ENCODE results near the gene PTGER1.

Gene PTGER1

DNA sequence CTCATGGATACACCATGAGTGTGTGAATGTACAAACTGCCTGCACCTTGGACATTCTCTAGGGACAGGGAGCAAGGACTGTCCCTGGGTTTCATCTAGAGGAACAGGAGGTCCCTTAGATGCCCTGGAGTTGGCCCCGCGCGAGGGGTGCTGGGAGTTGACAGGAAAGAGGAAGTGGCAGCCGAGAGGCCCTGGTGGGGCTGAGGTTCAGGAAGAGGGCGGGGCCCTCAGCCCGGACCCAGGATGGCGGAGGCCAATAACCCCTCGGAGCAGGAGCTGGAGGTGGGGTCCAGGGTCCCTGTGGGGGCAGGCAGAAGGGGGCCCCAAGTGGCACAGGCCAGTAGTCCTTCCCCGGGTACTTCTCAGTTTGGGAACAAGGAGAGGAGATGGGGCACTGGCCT is 35.1 kb downstream of the PTGER1 start:
- DNase-seq = no peak

DNA sequence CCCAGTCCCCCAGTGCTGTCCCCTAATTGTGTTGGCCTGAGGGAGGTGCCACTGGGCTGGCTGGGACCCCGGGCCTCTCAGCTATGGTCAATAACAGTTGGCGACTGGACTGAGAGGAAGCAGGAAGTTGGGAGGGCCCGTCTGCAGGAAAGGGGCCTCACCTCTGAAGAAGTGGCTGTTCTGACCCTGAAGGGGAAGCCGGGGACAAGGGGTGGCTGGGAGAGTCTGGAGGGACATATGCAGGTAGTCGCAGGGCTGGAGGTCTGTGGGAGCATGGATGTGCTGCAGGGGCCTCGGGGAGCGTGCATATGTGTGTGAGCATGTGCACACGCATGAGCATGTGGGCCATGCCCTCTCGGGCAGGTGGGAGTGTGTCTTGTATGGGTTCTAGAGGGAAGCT is 36.1 kb downstream of the PTGER1 start:
- no peak for DNase-seq

DNA sequence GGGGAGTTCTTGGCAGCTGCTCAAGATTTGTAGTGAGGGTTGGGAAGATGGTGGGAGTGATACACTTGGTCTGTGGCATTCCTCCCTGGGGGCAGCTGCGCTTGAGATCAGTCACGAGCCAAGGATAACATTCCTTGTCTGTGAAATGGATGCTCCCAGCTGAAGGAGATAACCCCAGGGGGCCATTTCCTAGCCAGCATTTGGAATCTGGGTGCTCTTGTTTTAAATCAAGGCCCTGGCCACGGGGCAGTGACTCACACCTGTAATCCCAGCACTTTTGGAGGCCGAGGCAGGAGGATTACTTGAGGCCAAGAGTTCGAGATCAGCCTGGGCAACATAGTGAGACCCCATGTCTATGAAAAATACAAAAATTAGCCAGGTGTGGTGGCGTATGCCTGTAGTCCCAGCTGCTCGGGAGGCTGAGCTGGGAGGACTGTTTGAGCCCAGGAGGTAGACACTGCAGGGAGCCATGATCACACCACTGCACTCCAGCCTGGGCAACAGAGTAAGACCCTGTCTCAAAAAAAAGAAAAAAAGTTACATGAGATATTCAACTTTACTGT is 37.5 kb downstream of the PTGER1 start:
- DNase-seq = no peak

DNA sequence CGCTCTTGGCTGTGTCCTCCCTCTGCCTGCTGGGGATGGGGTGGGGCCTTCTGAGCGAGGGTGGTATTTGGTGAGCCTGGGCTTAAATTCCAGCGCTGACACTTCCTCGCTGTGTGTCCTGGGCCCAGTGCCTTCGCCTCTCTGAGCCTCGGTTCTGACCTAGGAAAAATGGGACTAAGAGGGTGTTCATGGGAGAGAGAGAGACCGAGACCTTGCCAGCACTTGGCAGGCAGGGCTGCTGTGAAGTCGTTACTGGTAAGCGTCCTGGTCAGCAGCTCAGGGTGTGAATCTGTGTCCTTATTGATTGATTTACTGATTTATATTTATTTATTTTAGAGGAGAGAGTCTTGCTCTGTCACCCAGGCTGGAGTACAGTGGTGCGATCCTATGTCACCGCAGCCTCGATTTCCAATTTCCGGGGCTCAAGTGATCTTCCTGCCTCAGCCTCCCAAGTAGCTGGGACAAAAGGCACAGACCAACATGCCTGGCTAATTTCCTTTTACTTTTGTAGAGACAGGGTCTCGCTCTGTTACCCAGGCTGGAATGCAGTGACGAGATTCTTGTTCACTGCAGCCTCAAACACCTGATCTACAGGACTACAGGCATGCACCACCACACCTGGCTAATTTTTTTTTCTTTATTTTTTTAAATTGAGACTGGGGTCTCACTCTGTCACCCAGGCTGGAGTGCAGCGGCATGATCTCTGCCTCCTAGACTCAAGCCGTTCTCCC is 39.7 kb downstream of the PTGER1 start:
- DNase-seq = no peak

DNA sequence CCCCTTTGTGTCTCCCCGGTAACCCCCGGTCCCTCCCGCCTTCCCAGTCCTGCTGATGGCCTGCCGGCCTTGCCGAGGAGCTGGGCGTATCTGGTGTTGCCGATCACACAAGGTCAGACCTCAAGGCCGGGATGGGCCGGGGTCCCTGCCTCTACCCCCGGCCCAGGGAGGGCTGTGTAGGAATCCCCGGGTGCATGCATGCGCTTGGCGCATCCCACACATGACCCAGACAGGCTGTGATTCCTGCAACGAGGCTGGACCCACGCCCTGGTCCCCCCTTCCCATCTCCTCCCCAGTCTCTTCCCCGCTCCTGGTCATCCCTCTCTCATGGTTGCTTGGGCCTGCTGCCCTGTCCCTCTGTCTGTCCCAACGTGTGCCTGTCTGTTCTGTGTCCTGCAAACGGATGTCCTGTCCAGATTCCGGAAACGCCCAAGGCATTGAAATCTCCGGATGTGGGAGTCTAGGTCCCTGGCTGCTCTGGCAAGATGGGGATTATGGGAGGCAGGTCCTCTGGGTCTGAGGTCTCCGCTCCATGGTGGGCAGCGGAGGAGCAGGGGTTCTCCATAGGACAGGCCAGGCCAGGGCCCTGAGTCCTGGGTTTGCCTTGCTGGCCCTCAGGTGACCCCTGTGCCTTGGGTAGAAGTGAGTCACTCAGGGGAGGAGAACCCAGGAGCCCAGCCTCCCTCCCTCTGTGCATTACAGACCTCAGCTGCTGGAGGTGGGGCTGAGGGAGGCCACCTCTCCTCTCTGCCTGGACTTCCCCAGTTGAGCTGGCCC is 40.4 kb downstream of the PTGER1 start:
- DNase-seq = no peak

DNA sequence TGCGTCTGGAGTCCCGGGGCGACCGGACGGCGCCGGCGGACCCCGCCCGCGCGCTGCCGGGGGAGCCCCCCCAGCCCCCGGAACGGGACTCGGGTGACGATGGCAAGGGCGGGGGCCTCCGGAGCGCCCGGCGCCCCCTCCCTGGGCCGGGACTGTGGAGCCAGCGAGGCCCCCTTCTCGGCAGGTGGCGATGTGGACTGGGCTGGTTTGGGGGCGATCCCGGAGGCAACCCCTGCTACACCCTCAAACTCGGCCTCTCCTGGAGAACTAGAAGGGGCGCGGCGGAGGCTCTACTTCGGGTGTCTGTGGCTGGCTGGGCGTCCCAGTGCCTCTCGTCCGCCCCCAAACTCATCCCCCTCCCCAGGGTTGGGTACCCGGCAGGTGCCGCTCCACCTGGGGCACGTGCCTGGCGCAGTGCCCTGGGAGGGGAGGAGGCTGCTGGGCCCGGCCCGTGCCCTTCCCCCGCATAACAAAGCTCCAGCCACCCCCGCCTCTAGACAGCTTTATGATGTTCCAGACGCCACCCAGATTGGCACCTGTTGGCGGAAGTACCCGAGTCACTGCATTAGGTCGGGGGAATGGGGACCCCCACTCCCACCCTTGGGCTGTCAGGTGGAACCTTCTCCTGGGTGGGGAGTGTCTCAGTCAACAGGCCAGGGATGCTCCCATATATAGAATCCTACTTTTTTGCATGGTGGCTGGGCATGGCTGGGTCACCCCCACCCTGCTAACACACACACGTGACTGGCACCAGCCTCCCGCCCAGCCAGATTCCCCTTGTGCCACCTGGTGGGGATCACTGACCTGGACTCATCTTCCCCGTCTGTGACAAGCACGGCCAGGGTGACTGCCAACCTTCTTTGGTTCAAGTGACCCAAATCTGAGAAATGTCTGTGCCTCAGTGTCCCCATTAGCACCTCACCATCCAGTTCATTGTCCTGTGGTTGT is 41.3 kb downstream of the PTGER1 start:
- DNase-seq = peak; percentile 31

DNA sequence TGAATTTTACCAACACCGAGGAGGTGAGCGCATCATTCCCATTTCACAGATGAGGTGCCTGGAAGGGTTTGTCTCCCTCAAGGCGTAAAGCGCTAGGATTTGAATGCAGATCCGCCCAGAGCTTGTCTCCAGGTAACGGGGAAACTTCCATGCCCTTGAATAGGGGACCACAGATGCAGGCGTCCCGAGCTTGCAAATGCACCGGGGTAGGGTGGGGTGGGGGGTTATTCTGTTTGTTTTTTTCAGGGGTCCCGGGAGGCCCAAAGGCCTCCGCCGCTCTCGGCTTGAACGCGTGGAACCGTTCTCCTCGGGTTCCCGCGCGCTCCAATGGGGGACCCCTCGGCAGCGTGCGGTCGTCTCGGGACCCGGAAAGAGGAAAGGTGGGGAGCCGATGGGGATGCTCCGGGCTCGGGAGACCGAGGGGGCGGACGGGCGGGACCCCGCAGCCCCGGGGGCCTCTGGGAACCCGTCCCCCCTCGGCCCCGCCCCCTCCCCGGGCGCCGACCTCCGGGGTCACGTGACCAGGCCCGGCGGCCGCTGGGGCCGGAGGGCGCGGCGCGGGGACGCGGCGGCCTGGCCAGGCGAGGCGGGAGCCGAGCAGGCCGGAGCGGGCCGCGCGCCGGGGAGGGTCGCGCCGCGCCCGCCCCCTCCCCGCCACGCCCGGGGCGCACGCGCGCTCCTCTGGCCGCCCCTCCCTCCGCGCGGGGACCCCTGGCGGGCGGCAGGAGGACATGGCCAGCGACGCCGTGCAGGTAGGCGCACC is 42.2 kb downstream of the PTGER1 start, which contains the start of gene PKN1:
Gene PKN1 (plus strand): TSS at position 516 of the 763 bp plus-strand sequence. CDS start 216 bp downstream, at position 732.
- DNase-seq = peak; percentile 55

DNA sequence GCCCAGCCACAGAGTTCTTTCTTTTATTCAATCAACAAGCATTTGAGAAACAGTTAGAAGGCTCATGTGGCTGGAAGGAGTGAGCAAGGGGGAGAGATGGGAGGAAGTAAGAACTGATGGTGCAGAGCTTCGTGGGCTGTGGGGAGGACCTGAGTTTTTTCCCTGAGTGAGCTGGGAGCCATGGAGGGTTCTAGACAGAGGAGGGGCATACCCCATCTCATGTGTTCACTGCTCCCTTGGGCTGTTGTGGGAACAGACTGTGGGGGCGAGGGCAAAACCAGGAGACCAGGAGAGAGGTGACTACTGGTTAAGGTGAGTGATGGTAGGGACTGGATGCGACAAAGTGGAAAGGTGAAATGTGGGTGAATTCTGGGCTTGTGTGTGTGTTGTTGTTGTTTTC is 44.4 kb downstream of the PTGER1 start:
- no peak for DNase-seq

DNA sequence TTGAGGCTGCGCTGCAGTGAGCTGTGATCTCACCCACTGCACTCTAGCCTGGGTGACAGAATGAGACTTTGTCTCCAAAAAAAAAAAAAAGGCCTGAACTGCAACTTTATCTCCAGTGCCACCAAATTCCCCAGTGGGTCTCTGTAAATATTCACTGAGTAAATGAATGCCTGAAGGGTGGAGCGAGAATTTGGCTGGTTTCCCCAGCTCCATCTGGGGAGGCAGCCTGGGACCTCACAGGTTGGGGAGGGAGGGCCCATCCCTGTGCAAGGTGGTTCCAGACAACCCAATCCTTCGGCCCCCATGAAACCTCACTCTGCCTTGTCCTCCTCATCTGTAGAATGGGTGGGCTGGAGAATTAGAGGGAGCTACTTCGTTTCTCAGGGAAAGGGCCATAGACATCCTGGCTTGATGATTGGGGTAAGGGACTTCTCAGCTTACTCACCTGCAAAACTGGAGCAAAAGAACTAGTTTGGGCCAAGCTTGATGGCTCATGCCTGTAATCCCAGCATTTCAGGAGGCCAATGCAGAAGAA is 46.2 kb downstream of the PTGER1 start:
- no peak for DNase-seq

DNA sequence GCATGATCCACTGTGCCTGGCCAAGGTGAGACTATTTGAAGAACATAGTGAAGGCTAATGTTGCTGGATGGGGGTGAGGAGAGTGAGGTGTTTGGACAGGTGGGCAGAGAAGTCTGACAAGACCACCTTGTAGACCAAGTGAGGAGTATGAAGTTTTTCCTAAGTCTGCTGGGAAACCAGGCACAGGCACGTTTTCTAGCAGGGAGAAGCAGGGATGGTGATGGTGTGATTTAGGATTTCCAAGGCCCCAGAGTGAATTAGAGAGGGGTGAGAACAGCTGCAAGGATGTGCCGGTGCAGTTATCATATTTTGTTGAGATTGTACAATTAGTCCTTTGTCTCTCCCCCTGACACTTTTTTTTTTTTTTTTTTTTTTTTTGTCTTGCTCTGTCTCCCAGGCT is 47.7 kb downstream of the PTGER1 start:
- no peak for DNase-seq

DNA sequence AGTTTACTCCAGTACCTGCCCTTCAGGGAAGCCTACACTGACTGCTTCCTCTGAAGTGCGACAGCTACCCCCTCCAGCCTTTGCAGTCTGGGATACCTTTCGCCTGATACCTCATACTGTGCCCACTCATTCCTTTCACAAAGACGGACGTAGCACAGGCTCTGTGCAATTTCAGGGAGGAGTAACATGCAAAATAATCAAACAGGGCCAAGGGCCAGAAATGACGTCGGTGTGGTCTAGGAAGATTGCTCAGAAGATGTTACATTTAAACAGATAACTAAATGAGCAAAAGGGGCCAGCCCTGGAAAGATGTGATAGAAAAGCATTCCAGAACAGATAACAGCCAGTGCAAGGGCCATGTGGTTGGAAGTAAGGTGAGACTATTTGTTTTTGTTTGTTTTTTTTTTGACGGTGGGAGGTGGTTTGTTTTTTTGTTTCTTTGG is 49.4 kb downstream of the PTGER1 start:
- DNase-seq = no peak
